A549 (cell line): Measurements from ENCODE around the gene FAM20C.

Experiments
- BHLHE40 ChIP-seq: IDR thresholded peaks from 2 replicates; pipeline ENCODE4 v1.6.1; 2012; ENCODE audit warnings: low read depth, low read length, inconsistent platforms
- CHD2 ChIP-seq: fragments of 150-350 bp; IDR thresholded peaks from 2 replicates; pipeline ENCODE4 v1.6.1; 2014; ENCODE audit warnings: low read length; ENCODE audit not compliant: partially characterized antibody
- CHD4 ChIP-seq: fragments of 200-600 bp; sonication (generic); IDR thresholded peaks from 2 replicates; pipeline ENCODE4 v1.6.1; 2016; ENCODE audit warnings: antibody characterized with exemption, mild to moderate bottlenecking, borderline replicate concordance
- MYC ChIP-seq: IDR thresholded peaks from 2 replicates; pipeline ENCODE4 v1.6.1; 2012; ENCODE audit warnings: mild to moderate bottlenecking, inconsistent platforms, low read length, improper control_type of control experiment, borderline replicate concordance
- RAD21 ChIP-seq, 2 experiments: fragments of >200 bp in 1 of 2; sonication (Bioruptor Twin) in 1 of 2; formaldehyde crosslinking in 1 of 2; IDR thresholded peaks in 1 of 2; conservative IDR thresholded peaks in 1 of 2; 2 replicates in 1 of 2; 3 replicates in 1 of 2; pipeline ENCODE4 v1.6.1; 2012 to 2018; ENCODE audit warnings: inconsistent platforms in 1 of 2
- RARB ChIP-seq: fragments of 250-450 bp; sonication (Bioruptor Pico); IDR thresholded peaks from 2 replicates; pipeline ENCODE4 v1.8.0; 2021; ENCODE audit warnings: mild to moderate bottlenecking, moderate library complexity
- REST ChIP-seq: fragments of 200-600 bp; sonication (generic); IDR thresholded peaks from 2 replicates; pipeline ENCODE4 v1.6.1; 2016; ENCODE audit warnings: antibody characterized with exemption, mild to moderate bottlenecking, moderate library complexity
- SMC3 ChIP-seq: fragments of >200 bp; sonication (Bioruptor Twin); formaldehyde crosslinking; IDR thresholded peaks from 3 replicates; pipeline ENCODE4 v1.6.1; 2018; ENCODE audit warnings: inconsistent platforms
- USF2 ChIP-seq: fragments of 450-650 bp; IDR thresholded peaks from 2 replicates; pipeline ENCODE4 v1.6.1; 2014; ENCODE audit warnings: antibody characterized with exemption
- TF ChIP-seq, protein P1 (sequence below): IDR thresholded peaks from 2 replicates; pipeline ENCODE4 v1.6.1; 2012
- TF ChIP-seq, protein P2 (sequence below): fragments of >200 bp; sonication (Bioruptor Twin); formaldehyde crosslinking; IDR thresholded peaks from 3 replicates; pipeline ENCODE4 v1.5.1; 2016

GRCh38 chr7:154096-154799 lies 38.1 kb upstream of the FAM20C start:
- TF ChIP-seq MYC (no peak), RAD21 (conservative IDR thresholded peaks at IDR 0.05 in 1 of 2, IDR thresholded peaks at IDR 0.05 in 1 of 2) (no peak), CHD4 (no peak), USF2 (no peak), REST (no peak), CHD2 (no peak), BHLHE40 (no peak), RARB (no peak), SMC3 (no peak)
- TF ChIP-seq, protein P1, sequence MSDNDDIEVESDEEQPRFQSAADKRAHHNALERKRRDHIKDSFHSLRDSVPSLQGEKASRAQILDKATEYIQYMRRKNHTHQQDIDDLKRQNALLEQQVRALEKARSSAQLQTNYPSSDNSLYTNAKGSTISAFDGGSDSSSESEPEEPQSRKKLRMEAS, result no peak
- TF ChIP-seq, protein P2, sequence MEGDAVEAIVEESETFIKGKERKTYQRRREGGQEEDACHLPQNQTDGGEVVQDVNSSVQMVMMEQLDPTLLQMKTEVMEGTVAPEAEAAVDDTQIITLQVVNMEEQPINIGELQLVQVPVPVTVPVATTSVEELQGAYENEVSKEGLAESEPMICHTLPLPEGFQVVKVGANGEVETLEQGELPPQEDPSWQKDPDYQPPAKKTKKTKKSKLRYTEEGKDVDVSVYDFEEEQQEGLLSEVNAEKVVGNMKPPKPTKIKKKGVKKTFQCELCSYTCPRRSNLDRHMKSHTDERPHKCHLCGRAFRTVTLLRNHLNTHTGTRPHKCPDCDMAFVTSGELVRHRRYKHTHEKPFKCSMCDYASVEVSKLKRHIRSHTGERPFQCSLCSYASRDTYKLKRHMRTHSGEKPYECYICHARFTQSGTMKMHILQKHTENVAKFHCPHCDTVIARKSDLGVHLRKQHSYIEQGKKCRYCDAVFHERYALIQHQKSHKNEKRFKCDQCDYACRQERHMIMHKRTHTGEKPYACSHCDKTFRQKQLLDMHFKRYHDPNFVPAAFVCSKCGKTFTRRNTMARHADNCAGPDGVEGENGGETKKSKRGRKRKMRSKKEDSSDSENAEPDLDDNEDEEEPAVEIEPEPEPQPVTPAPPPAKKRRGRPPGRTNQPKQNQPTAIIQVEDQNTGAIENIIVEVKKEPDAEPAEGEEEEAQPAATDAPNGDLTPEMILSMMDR, result no peak
